HEK293 (cell line): ENCODE data around the gene CDIPT.

Experiments used
- CTCF ChIA-PET: fragments of 350-600 bp; formaldehyde crosslinking; extraction: SDS; loops from one replicate; lab custom pipeline; 2021; ENCODE audit warnings: antibody characterized with exemption; lab: Yijun Ruan, JAX
- POLR2A ChIA-PET: fragments of 300-600 bp; formaldehyde crosslinking; extraction: SDS; loops from one replicate; lab custom pipeline; 2020; ENCODE audit warnings: antibody characterized with exemption, inconsistent platforms; lab: Yijun Ruan, JAX
- H3K27ac ChIP-seq: fragments of 200-500 bp; sonication (Bioruptor generic); 2 replicates; pipeline ENCODE4 v1.5.1; 2014; ENCODE audit warnings: low read depth, low read length, control low read depth, inconsistent platforms; ENCODE audit errors: extremely low read depth
- H3K36me3 ChIP-seq, 2 experiments: fragments of 200-500 bp in 1 of 2; sonication (Bioruptor generic) in 1 of 2; 1 replicate in 1 of 2; 2 replicates in 1 of 2; pipeline ENCODE4 v1.5.1; 2014 to 2017; ENCODE audit warnings: inconsistent platforms in 2 of 2, low read length in 2 of 2; ENCODE audit not compliant: control insufficient read depth in 2 of 2, insufficient read depth in 1 of 2
- H3K4me1 ChIP-seq: fragments of 200-500 bp; sonication (Bioruptor generic); 2 replicates; pipeline ENCODE4 v1.5.1; 2014; ENCODE audit warnings: mild to moderate bottlenecking, low read length, inconsistent platforms; ENCODE audit not compliant: control insufficient read depth, insufficient read depth
- H3K4me3 ChIP-seq: 2 replicates; pipeline ENCODE4 v1.5.1; 2011; ENCODE audit warnings: low read depth, mild to moderate bottlenecking, control low read depth, low read length, moderate library complexity
- H3K9me3 ChIP-seq: fragments of 200-500 bp; sonication (Bioruptor generic); 2 replicates; pipeline ENCODE4 v1.5.1; 2014; ENCODE audit warnings: low read depth, low read length, inconsistent platforms; ENCODE audit not compliant: control insufficient read depth, insufficient read depth
- BCL11B ChIP-seq: fragments of 450-650 bp; formaldehyde crosslinking; IDR thresholded peaks from 2 replicates; pipeline ENCODE4 v1.5.1; 2016; ENCODE audit warnings: low read depth, missing biosample characterization, missing genetic modification characterization
- KLF9 ChIP-seq: fragments of 450-650 bp; formaldehyde crosslinking; IDR thresholded peaks from 2 replicates; pipeline ENCODE4 v1.5.1; 2016; ENCODE audit warnings: missing biosample characterization, missing genetic modification characterization, low read depth
- PRDM2 ChIP-seq: fragments of 450-650 bp; formaldehyde crosslinking; IDR thresholded peaks from 2 replicates; pipeline ENCODE4 v1.5.1; 2016; ENCODE audit warnings: missing biosample characterization, missing genetic modification characterization, borderline replicate concordance
- TRIM28 ChIP-seq: IDR thresholded peaks from 2 replicates; pipeline ENCODE4 v1.6.1; 2011; ENCODE audit warnings: low read length, control low read depth, borderline replicate concordance
- ZIC2 ChIP-seq: fragments of 450-650 bp; formaldehyde crosslinking; IDR thresholded peaks from 2 replicates; pipeline ENCODE4 v1.5.1; 2016; ENCODE audit warnings: missing biosample characterization, missing genetic modification characterization
- ZNF2 ChIP-seq: fragments of 450-650 bp; formaldehyde crosslinking; IDR thresholded peaks from 2 replicates; pipeline ENCODE4 v1.5.1; 2016; ENCODE audit warnings: missing biosample characterization, missing genetic modification characterization
- ZNF266 ChIP-seq: fragments of 450-650 bp; formaldehyde crosslinking; IDR thresholded peaks from 2 replicates; pipeline ENCODE4 v1.5.1; 2016; ENCODE audit warnings: missing biosample characterization, missing genetic modification characterization, low read depth
- ZNF48 ChIP-seq: fragments of 450-650 bp; formaldehyde crosslinking; IDR thresholded peaks from 2 replicates; pipeline ENCODE4 v1.5.1; 2016; ENCODE audit warnings: missing biosample characterization, missing genetic modification characterization
- ZNF561 ChIP-seq: fragments of 450-650 bp; IDR thresholded peaks from 2 replicates; pipeline ENCODE4 v1.5.1; 2018; ENCODE audit warnings: missing biosample characterization, missing genetic modification characterization, borderline replicate concordance
- ZNF585B ChIP-seq: fragments of 450-650 bp; formaldehyde crosslinking; IDR thresholded peaks from 2 replicates; pipeline ENCODE4 v1.5.1; 2016; ENCODE audit warnings: missing biosample characterization, missing genetic modification characterization
- ZNF623 ChIP-seq: fragments of 450-650 bp; formaldehyde crosslinking; IDR thresholded peaks from 2 replicates; pipeline ENCODE4 v1.5.1; 2016; ENCODE audit warnings: missing biosample characterization, missing genetic modification characterization
- ZNF654 ChIP-seq: fragments of 450-650 bp; formaldehyde crosslinking; IDR thresholded peaks from 2 replicates; pipeline ENCODE4 v1.5.1; 2016; ENCODE audit warnings: low read depth, missing biosample characterization, missing genetic modification characterization
- ZNF670 ChIP-seq: fragments of 450-650 bp; formaldehyde crosslinking; IDR thresholded peaks from 2 replicates; pipeline ENCODE4 v1.5.1; 2016; ENCODE audit warnings: missing biosample characterization, missing genetic modification characterization, low read depth
- ZXDB ChIP-seq: fragments of 450-650 bp; formaldehyde crosslinking; IDR thresholded peaks from 2 replicates; pipeline ENCODE4 v1.5.1; 2016; ENCODE audit warnings: missing biosample characterization, missing genetic modification characterization
- TF ChIP-seq, protein P1 (sequence below): fragments of 450-650 bp; formaldehyde crosslinking; IDR thresholded peaks from 2 replicates; pipeline ENCODE4 v1.5.1; 2016; ENCODE audit warnings: missing biosample characterization, missing genetic modification characterization
- TF ChIP-seq, protein P2 (sequence below): fragments of 450-650 bp; formaldehyde crosslinking; IDR thresholded peaks from 2 replicates; pipeline ENCODE4 v1.5.1; 2016; ENCODE audit warnings: missing biosample characterization, missing genetic modification characterization
- TF ChIP-seq, protein P3 (sequence below): fragments of 450-650 bp; formaldehyde crosslinking; IDR thresholded peaks from 2 replicates; pipeline ENCODE4 v1.5.1; 2016; ENCODE audit warnings: missing biosample characterization, missing genetic modification characterization

The CDIPT gene

GRCh38 chr16:29839822-29840221, 23.2 kb downstream of the CDIPT start (continued):
- no peak for TF ChIP-seq BCL11B (tag by site-specific recombination)
- TF ChIP-seq, protein P1, sequence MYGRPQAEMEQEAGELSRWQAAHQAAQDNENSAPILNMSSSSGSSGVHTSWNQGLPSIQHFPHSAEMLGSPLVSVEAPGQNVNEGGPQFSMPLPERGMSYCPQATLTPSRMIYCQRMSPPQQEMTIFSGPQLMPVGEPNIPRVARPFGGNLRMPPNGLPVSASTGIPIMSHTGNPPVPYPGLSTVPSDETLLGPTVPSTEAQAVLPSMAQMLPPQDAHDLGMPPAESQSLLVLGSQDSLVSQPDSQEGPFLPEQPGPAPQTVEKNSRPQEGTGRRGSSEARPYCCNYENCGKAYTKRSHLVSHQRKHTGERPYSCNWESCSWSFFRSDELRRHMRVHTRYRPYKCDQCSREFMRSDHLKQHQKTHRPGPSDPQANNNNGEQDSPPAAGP (tag by site-specific recombination): no peak
- TF ChIP-seq ZNF561 (tag by site-specific recombination): no peak
- no peak for TF ChIP-seq ZNF654 (tag by site-specific recombination)
- no peak for TF ChIP-seq ZNF48 (tag by site-specific recombination)
- TF ChIP-seq ZNF670 (tag by site-specific recombination): no peak
- no peak for TF ChIP-seq PRDM2 (tag by site-specific recombination)

- no peaks in the 10 kb centered on the region for H3K9me3 ChIP-seq
- ChIA-PET CTCF (interaction anchor here (0.6 to 6.5 kb wide), 4 partner anchors 10 to 860 kb away, joined by 3 to 67 read pairs (median 3); no protein-coding TSS in a partner anchor), POLR2A (interaction anchor here (0.6 to 0.8 kb wide), 3 partner anchors 9 to 72 kb away, joined by 3 to 4 read pairs (median 3); no protein-coding TSS in a partner anchor)
- H3K36me3 ChIP-seq: peaks cover 0 to 5% of the 10 kb centered on the region in 2 experiments; a peak in 1 of 3 replicates
- no peak for TF ChIP-seq ZNF266 (tag by site-specific recombination)
- no peak for TF ChIP-seq ZIC2 (tag by site-specific recombination)
- TF ChIP-seq, protein P2, sequence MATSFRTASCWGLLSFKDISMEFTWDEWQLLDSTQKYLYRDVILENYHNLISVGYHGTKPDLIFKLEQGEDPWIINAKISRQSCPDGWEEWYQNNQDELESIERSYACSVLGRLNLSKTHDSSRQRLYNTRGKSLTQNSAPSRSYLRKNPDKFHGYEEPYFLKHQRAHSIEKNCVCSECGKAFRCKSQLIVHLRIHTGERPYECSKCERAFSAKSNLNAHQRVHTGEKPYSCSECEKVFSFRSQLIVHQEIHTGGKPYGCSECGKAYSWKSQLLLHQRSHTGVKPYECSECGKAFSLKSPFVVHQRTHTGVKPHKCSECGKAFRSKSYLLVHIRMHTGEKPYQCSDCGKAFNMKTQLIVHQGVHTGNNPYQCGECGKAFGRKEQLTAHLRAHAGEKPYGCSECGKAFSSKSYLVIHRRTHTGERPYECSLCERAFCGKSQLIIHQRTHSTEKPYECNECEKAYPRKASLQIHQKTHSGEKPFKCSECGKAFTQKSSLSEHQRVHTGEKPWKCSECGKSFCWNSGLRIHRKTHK (tag by site-specific recombination): no peak
- TF ChIP-seq TRIM28: no peak
- no peak for TF ChIP-seq ZNF670 (tag by site-specific recombination)
- TF ChIP-seq ZNF623 (tag by site-specific recombination): no peak
- no peak for TF ChIP-seq KLF9 (tag by site-specific recombination)
- TF ChIP-seq ZNF585B: no peak
- TF ChIP-seq ZNF2 (tag by site-specific recombination): no peak
- TF ChIP-seq, protein P3, sequence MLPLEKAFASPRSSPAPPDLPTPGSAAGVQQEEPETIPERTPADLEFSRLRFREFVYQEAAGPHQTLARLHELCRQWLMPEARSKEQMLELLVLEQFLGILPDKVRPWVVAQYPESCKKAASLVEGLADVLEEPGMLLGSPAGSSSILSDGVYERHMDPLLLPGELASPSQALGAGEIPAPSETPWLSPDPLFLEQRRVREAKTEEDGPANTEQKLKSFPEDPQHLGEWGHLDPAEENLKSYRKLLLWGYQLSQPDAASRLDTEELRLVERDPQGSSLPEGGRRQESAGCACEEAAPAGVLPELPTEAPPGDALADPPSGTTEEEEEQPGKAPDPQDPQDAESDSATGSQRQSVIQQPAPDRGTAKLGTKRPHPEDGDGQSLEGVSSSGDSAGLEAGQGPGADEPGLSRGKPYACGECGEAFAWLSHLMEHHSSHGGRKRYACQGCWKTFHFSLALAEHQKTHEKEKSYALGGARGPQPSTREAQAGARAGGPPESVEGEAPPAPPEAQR: no peak
- no peak for TF ChIP-seq ZXDB (tag by site-specific recombination)
- no peaks in the 10 kb centered on the region for H3K4me1 ChIP-seq
- no peak overlapping the region for H3K27ac ChIP-seq
- H3K4me3 ChIP-seq: no peak overlapping the region
These were observed 25.2 kb downstream of the CDIPT start for GRCh38 chr16:29837841-29838240.
